ENCODE data around the gene PLA1A.

DNA sequence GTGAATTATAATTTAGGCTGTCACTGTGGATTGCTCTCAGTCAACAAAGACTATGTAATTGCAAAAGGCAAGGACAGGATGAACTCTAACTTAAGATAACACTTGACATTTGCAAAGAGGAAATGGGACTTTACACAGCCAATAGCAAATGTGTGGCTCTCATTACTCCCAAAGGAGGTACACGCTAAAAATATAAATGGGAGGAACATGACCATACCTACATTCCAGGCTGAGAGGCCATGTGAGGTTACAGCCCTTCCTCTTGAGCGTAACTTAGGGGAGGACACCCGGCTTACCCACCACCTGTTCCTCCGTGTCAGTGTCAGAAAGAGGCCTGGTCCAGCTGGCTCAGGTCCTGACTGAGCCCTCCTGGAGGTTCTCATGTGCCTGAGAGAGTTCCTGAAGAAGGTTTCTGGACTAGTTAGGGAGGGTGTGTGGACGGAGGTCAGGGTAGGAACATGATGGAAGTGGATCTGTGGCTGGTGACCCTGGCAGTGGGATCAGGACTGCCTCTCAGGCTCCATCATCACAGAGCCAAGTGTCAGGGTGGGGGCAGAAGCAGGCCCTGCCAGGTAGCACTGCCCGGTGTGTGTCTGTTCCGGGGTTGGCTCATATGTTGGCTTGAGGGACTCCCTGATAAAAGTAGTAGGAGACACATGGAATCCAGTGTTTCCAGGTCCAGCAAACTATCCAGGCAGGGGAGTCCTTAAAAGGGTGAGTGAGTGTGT, 54.8 kb downstream of the PLA1A start:
- TF ChIP-seq POLR2A (IDR thresholded peaks at IDR 0.05) = no peak
- TF ChIP-seq, protein P1, sequence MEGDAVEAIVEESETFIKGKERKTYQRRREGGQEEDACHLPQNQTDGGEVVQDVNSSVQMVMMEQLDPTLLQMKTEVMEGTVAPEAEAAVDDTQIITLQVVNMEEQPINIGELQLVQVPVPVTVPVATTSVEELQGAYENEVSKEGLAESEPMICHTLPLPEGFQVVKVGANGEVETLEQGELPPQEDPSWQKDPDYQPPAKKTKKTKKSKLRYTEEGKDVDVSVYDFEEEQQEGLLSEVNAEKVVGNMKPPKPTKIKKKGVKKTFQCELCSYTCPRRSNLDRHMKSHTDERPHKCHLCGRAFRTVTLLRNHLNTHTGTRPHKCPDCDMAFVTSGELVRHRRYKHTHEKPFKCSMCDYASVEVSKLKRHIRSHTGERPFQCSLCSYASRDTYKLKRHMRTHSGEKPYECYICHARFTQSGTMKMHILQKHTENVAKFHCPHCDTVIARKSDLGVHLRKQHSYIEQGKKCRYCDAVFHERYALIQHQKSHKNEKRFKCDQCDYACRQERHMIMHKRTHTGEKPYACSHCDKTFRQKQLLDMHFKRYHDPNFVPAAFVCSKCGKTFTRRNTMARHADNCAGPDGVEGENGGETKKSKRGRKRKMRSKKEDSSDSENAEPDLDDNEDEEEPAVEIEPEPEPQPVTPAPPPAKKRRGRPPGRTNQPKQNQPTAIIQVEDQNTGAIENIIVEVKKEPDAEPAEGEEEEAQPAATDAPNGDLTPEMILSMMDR (IDR thresholded peaks at IDR 0.05) = no peak
- TF ChIP-seq POLR2AphosphoS5 (IDR thresholded peaks at IDR 0.05) = no peak
